ENCODE data around the gene TAL1. TPM values are rescaled to one million over a fixed set of nuclear protein-coding genes. Genes with fewer than 3 reads are reported as not detected.

Gene TAL1
- total and polyA plus RNA-seq, 7 donors, result 0.73 to 2.1 (median 1.5) TPM

- TF ChIP-seq CTCF (IDR thresholded peaks at IDR 0.05), result no peak
- DNase-seq, result no peak
- peaks cover 0 to 13% (median 0%) of the 10 kb centered on the region in 3 donors for H3K27me3 ChIP-seq (ENCODE audit: insufficient read depth in 3 of 3, low read length in 2 of 3)
- H3K27ac ChIP-seq, result no peak overlapping the region
- H3K4me3 ChIP-seq, result no peak overlapping the region
- H3K9me3 ChIP-seq, result no peaks in the 10 kb centered on the region
- intact Hi-C loops (cut with DNase I), result loop anchor here in 1 of 2 donors (5.0 kb wide), 1 partner anchor 530 kb away; no protein-coding TSS in a partner anchor
- H3K4me1 ChIP-seq, result peaks cover 6% of the 10 kb centered on the region
- 78 to 95% (median 88%) methylated on average over 7 of the region's 7 CpGs for WGBS, 3 donors
- H3K36me3 ChIP-seq (ENCODE audit: insufficient read depth in 1 of 2, low read depth in 1 of 2), result no peaks in the 10 kb centered on the region
- no peak for ATAC-seq
These were observed 49.9 kb downstream of the TAL1 start for GRCh38 chr1:47181955-47182675.

GRCh38 chr1:47181095-47181954 lies 50.7 kb downstream of the TAL1 start:
- Histone ChIP-seq H3K36me3 (ENCODE audit: insufficient read depth in 1 of 2, low read depth in 1 of 2) (no peaks in the 10 kb centered on the region), H3K4me1 (peaks cover 6% of the 10 kb centered on the region), H3K9me3 (no peaks in the 10 kb centered on the region), H3K27me3 (ENCODE audit: insufficient read depth in 3 of 3, low read length in 2 of 3) (peaks cover 0 to 13% (median 0%) of the 10 kb centered on the region in 3 donors), H3K27ac (no peak overlapping the region), H3K4me3 (no peak overlapping the region)
- whole genome bisulfite sequencing, 3 donors, result 47 to 55% (median 54%) methylated on average over 10 to 18 of the region's 18 CpGs
- TF ChIP-seq CTCF (IDR thresholded peaks at IDR 0.05), result no peak
- ATAC-seq (no peak), DNase-seq (no peak)
- intact Hi-C loops (cut with DNase I), result loop anchor here in 1 of 2 donors (5.0 kb wide), 1 partner anchor 531 kb away; no protein-coding TSS in a partner anchor

GRCh38 chr1:47180603-47181094 lies 51.4 kb downstream of the TAL1 start:
- Histone ChIP-seq H3K9me3 (no peaks in the 10 kb centered on the region), H3K27me3 (ENCODE audit: insufficient read depth in 3 of 3, low read length in 2 of 3) (peaks cover 0 to 17% (median 0%) of the 10 kb centered on the region in 3 donors), H3K4me1 (peaks cover 6% of the 10 kb centered on the region), H3K4me3 (no peak overlapping the region), H3K36me3 (ENCODE audit: insufficient read depth in 1 of 2, low read depth in 1 of 2) (no peaks in the 10 kb centered on the region), H3K27ac (no peak overlapping the region)
- TF ChIP-seq CTCF (IDR thresholded peaks at IDR 0.05), result no peak
- intact Hi-C loops (cut with DNase I), result loop anchor here in 1 of 2 donors (5.0 kb wide), 1 partner anchor 532 kb away; no protein-coding TSS in a partner anchor
- DNase-seq, result no peak
- 48 to 55% (median 48%) methylated on average over 3 of the region's 3 CpGs for WGBS, 3 donors
- ATAC-seq, result no peak

- 33 to 42% (median 34%) methylated on average over 3 of the region's 3 CpGs for WGBS, 3 donors
- H3K4me1 ChIP-seq, result peaks cover 6% of the 10 kb centered on the region
- intact Hi-C loops (cut with DNase I), result loop anchor here (2.0 to 5.0 kb wide), 3 partner anchors 245 to 532 kb away; no protein-coding TSS in a partner anchor
These were observed 51.9 kb downstream of the TAL1 start for GRCh38 chr1:47179988-47180563.

More at GRCh38 chr1:47179988-47180563, 51.9 kb downstream of the TAL1 start:
- Histone ChIP-seq H3K27me3 (ENCODE audit: insufficient read depth in 3 of 3, low read length in 2 of 3) (peaks cover 0 to 17% (median 0%) of the 10 kb centered on the region in 3 donors), H3K4me3 (no peak overlapping the region), H3K27ac (no peak overlapping the region), H3K36me3 (ENCODE audit: insufficient read depth in 1 of 2, low read depth in 1 of 2) (no peaks in the 10 kb centered on the region), H3K9me3 (no peaks in the 10 kb centered on the region)
- DNase-seq, result no peak
- no peak for TF ChIP-seq CTCF (IDR thresholded peaks at IDR 0.05)
- no peak for ATAC-seq

Measured in psoas muscle (tissue), 8 donors.